ENCODE measurements around the gene CYS1.
"Not testable (repeated sequence)": the region's sequence is repeated elsewhere in the genome, so short reads cannot be mapped to it uniquely, and the experiment has no call there.

The CYS1 gene

DNA sequence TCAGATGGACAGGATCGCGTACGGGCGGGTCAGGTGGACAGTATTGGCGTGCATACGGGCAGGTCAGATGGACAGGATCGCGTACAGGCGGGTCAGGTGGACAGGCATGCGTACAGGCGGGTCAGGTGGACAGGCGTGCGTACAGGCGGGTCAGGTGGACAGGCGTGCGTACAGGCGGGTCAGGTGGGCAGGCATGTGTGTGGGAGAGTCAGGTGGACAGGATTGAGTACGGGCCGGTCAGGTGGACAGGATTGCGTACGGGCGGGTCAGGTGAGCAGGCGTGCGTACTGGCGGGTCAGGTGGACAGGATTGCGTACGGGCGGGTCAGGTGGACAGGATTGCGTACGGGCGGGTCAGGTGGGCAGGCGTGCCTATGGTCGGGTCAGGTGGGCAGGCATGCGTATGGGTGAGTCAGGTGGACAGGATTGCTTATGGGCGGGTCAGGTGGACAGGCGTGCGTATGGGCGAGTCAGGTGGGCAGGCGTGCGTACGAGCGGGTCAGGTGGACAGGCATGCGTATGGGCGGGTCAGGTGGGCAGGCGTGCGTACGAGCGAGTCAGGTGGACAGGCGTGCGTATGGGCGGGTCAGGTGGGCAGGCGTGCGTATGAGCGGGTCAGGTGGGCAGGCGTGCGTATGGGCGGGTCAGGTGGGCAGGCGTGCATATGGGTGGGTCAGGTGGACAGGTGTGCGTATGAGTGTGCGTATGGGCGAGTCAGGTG, 68.4 kb downstream of the CYS1 start:
- not testable (repeated sequence) for DNase-seq

DNA sequence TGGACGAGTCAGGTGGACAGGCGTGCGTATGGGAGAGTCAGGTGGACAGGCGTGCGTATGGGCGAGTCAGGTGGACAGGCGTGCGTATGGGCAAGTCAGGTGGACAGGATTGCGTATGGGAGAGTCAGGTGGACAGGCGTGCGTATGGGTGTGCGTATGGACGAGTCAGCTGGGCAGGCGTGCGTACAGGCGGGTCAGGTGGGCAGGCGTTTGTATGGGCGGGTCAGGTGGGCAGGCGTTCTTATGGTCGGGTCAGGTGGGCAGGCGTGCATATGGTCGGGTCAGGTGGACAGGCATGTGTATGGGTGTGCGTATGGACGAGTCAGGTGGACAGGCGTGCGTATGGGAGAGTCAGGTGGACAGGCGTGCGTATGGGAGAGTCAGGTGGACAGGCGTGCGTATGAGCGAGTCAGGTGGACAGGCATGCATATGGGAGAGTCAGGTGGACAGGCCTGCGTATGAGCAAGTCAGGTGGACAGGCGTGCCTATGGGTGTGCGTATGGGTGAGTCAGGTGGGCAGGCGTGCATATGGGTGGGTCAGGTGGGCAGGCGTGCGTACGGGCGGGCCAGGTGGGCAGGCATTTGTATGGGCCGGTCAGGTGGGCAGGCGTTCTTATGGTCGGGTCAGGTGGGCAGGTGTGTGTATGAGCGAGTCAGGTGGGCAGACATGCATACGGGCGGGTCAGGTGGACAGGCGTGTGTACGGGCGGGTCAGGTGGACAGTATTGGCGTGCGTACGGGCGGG, 69.2 kb downstream of the CYS1 start:
- DNase-seq: not testable (repeated sequence)

DNA sequence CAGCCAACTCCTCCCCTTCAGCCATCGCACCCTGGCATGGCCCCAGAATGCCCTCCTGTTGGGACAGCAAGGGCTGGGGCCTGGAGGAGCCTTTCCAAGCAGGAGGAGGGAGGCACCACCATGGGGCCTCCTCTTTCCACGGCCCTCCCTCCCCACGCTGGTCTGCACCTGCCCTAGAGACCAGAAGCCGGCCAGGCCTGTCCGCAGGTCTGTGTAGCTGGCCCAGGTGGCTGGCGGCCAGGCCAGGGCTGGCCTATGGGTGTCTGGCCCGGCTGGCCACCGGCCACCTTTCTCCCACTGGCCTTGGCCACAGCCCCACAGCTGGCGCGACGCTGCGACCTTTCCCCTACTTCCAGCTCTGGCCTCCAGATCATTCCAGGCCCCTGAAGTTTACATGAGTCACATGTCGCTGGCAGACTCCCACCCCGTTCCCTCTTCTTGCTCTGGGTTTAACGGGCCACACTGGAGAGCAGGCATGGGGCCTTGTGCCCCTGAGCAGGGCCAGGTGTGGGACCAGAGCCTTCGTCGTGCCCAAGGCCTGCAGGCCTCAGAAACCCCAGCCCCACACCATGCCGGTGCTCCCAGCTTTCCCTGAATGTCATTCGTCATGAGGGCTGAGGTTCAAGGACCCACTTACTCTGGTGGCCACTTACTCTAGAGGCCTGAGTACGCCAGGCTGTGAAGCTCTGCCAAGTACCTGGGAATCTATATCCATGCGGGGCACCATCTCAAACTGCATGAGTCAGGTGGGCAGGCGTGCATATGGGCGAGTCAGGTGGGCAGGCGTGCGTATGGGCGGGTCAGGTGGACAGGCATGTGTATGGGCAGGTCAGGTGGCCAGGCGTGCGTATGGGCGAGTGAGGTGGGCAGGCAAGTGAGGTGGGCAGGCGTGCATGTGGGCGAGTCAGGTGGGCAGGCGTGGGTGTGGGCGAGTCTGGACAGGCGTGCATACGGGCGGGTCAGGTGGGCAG, 70.1 kb downstream of the CYS1 start:
- no peak for DNase-seq

DNA sequence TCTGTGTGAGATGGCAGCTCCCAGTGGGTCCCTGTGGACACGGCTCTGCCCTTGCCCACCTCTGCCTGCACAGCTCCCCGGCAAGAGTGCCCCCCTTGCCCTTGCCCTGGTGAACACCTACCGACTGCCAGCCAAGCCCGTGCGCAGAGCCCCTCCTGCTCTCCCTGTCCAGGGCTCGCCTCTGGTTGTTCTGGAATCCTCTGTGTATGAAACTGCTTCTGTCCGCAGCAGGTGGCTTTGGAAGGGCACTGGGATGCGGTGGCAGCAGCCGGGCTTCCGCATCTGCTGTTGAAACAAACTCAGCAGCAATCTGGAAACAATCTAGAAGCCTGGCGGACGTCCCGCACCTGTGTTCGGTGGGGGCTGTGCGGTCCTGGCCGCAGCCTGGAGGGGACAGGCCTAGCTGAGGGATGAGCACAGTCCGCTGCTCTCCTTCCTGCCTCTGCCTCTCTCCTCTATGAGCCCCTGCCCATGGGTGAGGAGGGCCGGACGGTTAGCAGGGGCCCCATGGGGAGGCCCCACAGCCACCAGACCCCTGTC, 70.9 kb downstream of the CYS1 start:
- no peak for DNase-seq

DNA sequence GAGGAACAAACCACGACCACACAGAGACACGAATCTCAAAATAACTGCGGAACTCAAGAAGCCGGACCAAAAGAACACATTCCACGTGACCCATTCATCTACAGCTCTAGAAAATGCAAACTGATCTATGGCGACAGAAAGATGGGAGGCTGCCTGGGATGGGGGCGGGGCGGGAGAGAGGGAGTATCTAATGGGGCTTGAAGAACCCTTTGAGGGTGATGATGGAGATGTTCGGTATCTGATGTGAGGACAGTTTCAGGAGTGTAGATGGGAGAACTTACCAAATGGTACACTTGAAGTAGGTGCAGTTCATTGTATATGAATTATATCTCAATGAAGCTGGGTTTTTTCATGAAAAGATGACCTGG, 71.4 kb downstream of the CYS1 start:
- DNase-seq: no peak

DNA sequence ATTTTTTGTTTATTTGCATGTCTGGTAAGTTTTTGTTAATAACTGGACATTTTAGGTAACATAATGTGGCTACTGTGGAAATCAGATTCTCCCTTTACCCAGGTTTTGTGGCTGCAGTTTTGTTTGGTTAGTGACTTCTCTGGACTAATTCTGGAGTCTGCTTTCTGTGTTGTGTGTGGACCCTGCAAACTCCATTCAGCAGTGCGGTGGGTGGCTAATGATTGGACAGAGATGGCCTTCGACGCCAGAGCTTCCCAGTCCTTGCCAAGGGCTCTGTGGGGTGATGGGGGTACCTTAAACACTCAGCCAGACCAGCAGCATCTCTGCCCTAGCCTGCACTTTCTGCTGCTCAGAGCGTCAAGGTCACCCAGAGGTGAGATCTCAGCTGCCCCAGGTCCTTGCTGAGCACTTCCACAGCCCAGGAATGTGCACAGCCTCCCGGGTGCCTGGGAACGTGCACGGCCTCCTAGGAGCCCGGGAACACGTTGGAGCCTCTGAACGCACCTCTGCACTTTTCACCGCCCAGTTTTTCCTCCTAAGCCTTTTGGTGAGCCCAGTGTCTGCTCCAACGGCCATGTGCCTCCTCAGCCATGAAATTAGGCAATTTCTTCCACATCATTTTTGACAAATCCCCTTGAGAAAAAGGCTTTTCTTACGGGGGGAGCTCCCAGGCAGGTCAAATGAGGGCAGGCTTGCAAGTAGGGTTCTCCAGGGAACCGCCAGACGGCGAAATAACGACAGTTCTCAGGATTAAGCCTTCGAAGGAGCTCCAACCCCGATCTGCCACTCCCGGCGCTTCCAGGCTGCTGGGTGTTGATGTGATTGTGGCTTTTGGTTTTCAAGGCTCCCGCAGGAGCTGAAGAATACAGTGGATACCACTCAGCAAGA, 72.0 kb downstream of the CYS1 start:
- DNase-seq: no peak

DNA sequence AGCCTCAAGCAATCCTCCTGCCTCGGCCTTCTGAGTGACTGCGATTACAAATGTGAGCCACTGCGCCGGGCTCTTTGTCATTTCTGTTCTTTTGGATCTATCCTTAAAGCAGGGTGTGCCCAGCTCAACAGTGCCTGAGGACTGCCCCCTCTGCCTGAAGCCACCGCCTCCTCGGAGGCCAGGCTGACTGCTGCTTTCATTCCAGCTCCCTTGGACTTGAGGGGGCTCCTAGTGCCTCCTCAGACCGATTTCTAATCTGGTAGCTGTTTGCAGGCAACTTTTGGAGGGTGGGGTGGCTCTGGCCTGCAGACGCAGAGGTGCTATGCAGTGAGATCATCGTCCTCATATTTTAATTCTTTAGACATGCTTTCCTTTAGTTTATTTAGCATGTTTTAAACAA, 72.8 kb downstream of the CYS1 start:
- DNase-seq: no peak

All from NCI-H510A (cell line).